OCI-LY3 (cell line): Measurements from ENCODE around the gene GMCL2.

Experiments used
- CTCF ChIP-seq: fragments of 200-600, 300-600 bp; sonication (generic); IDR thresholded peaks from 2 replicates; pipeline ENCODE4 v1.5.1; 2014; ENCODE audit warnings: antibody characterized with exemption, low read length, low read depth
- EZH2phosphoT487 ChIP-seq: fragments of 200-600 bp; shearing (Covaris generic); IDR thresholded peaks from 2 replicates; pipeline ENCODE4 v1.6.1; 2018; ENCODE audit warnings: antibody characterized with exemption, mixed run types, low read depth

GRCh38 chr5:178189433-178189832 lies 2.3 kb upstream of the GMCL2 start:
- TF ChIP-seq CTCF (no peak), EZH2phosphoT487 (no peak)
